ENCODE results near the gene IMPDH1.
A peak's percentile ranks its signal among the peaks of the same experiment; 100 is the strongest.

The IMPDH1 gene

DNA sequence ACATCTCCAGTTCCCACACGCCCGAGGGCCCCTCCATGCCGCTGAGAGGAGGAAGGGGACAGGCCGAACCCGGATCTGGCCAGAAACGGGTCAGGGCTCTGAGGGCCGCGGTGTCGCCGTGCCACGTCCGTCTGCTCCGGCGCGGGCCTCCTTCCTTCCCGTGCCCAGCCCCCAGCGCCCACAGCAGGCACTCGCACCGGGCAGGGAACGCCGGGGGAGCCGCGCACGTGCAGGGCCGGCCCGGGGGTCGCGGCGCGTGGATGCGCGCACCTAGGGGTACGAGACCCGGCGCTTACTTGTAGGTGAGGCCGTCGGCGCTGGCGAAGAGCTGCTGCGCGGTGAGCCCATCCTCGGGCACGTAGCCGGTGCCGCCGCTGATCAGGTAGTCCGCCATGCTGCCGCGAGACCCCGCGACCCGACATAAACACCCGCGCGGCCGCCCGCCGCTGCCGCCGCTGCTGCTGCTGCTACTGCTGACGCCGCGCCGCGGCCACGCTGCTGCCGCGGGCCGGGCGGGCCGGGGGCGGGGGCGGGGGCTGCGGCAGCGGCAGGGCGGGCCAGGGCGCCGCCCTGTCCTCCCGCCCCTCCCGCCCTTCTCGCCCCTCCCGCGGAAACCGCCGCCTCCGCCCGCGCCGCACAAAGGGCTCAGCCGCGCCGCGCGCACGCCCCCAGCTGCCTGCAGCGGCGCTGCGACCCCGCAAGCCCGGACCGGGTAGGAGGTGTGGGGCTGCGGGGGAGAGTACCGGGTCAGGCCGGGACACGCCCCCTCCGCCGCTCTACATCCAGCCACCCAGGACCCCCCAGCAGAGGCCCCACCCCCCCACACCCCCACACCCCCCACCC is 4.1 kb downstream of the IMPDH1 start:
- peak; percentile 37 to 54 (median 41) for DNase-seq (ENCODE audit: low read depth in 3 of 3)

- DNase-seq (ENCODE audit: low read depth in 3 of 3): no peak
Measured at GRCh38 chr7:128404886-128405470, 4.8 kb downstream of the IMPDH1 start.

- no peak for DNase-seq (ENCODE audit: low read depth in 3 of 3)
Measured at GRCh38 chr7:128404143-128404681, 5.6 kb downstream of the IMPDH1 start.

GRCh38 chr7:128403676-128404075 is 6.1 kb downstream of the IMPDH1 start:
- no peak for DNase-seq (ENCODE audit: low read depth in 3 of 3)

GRCh38 chr7:128402356-128402755 is 7.4 kb downstream of the IMPDH1 start:
- no peak for DNase-seq (ENCODE audit: low read depth in 3 of 3)

DNA sequence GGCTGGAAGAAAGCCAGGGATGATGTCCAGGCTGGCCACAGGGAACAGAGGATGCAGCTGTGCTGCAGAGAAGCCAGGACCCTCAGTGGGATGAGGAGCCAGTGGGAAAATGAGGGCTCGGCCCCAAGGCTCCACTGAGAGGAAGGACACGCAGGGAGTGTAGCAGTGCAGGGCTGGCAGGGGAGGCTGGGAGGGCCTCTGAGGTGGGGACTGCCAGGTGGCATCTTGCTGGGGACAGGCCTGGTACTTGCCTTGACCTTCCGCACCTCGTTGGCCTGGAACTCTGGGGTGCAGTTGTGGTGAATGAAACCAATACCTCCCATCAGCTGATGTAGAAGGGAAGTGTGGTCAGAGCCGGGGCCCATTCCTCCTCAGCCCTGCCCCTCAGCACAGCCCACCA is 9.2 kb downstream of the IMPDH1 start:
- DNase-seq (ENCODE audit: low read depth in 3 of 3): no peak

DNA sequence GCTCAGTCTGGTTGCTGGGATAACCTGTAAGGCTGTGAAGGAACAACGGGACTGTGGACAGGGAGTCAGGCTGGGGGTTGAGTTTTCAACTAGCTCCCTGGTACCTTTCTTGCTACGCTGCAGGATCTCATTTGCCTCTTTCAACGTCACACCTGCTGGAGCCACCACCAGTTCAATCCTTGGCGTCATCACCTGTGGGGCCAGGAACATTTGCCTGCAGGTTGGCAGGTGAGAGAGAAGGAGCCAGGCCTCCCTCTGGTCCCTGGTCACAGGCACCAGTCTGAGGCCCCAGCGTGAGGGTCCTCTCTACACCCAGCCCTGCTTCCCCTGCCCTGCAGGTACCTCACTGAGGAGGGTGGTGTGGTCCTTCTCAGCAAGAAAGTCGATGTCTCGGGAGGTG is 9.8 kb downstream of the IMPDH1 start:
- DNase-seq (ENCODE audit: low read depth in 3 of 3): no peak

DNA sequence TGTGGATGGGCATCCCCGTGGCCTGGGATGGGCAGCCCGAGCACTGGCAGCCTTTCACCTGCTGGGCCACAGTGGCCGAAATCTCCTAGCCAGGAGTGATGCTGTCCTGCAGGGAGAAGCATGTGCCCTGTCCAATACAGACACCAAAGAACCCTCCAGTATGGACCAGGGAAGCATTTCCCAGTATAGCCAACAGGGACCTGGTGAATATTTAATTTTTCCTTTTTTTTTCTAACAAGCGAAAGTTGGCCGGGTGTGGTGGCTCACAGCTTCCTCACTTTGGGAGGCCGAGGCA is 11.0 kb downstream of the IMPDH1 start:
- DNase-seq (ENCODE audit: low read depth in 3 of 3): no peak

GRCh38 chr7:128398016-128398840 is 11.6 kb downstream of the IMPDH1 start:
- DNase-seq (ENCODE audit: low read depth in 3 of 3): peak in 1 of 3 experiments; percentile 23

DNA sequence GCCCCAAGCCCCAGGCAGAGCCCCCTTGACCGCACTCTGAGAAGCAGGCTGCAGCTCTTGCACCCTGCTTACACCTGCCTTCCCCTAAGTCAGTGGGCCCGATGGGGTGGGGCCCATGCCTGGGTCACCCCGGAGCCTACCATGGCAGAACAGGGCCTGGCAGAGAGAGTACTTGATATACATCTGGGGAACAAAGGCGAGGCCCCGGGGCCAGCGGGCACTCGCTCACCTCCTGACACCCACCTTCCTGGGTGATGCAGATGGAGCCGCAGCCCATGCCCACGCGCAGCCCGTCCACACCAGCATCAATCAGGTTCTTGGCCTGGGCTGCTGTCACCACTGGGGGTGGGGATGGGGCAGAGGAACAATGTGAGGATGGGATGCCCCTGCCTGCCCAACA is 13.4 kb downstream of the IMPDH1 start:
- DNase-seq (ENCODE audit: low read depth in 3 of 3): no peak

DNA sequence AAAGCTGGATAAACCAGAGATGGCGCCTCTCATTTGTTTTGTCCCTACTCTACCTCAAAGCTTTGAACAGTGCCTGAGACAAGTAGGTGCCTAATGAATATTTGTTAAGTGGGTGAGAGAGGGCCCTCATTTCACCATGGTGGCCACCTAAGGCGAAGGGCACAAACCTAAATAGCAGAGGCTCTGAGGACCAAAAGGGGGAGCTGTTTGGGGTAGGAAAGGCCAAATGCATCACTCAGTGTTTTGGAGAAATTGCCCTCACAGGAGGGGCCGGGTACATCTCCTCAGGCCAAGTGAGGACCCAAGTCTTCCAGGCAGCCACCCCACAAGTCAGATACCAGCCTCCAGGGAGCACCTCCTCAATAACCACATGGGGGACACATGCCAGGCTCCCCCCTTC is 14.0 kb downstream of the IMPDH1 start:
- DNase-seq (ENCODE audit: low read depth in 3 of 3): no peak

DNA sequence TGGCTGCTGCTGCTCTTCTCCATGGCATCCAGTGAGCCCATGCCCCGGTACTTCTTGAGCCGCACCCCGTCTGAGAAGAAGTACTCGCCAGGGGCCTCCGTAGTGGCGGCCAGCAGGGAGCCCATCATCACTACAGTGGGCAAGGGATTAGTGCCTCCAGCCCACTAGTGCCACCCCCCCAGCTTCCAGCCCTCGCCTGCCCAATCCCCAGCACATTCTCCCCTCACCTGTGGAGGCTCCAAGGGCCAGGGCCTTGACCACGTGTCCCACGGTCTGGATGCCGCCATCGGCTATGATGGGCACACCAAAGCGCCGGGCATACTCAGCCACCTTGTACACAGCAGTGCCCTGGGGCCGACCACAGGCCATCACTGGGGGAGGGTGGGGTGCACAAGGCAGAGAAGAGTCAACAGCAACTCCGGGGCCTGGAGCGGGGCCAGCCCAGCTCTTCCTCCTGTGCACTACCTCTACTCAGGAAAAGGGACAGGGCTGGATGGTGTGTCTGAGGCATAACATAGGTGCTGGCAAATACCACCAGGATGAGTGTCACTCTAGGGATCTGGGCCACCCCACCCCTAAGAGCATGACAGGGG is 14.8 kb downstream of the IMPDH1 start:
- no peak for DNase-seq (ENCODE audit: low read depth in 3 of 3)

GRCh38 chr7:128393526-128394330 is 16.1 kb downstream of the IMPDH1 start:
- DNase-seq (ENCODE audit: low read depth in 3 of 3): no peak

GRCh38 chr7:128392446-128393327 is 17.1 kb downstream of the IMPDH1 start:
- DNase-seq (ENCODE audit: low read depth in 3 of 3): no peak

DNA sequence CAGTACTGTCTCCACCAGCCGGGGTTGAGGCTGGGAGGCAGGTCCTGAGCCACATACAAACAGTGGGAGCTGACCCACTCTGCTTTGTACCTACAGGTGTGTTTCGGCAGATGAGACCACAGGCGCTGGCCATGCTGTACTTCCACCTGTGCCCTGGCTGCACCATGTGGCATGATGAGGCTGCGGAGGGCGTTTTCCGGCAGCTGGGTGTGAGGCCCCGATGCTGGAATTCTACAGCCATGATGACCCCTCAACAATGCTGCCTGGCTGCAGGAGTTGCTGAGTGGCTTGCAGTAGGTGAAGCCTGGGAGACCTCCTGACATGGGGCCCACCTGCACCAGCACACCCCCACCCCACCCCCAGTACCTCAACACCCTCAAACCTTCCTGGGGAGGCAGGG is 18.0 kb downstream of the IMPDH1 start:
- DNase-seq (ENCODE audit: low read depth in 3 of 3): no peak

DNA sequence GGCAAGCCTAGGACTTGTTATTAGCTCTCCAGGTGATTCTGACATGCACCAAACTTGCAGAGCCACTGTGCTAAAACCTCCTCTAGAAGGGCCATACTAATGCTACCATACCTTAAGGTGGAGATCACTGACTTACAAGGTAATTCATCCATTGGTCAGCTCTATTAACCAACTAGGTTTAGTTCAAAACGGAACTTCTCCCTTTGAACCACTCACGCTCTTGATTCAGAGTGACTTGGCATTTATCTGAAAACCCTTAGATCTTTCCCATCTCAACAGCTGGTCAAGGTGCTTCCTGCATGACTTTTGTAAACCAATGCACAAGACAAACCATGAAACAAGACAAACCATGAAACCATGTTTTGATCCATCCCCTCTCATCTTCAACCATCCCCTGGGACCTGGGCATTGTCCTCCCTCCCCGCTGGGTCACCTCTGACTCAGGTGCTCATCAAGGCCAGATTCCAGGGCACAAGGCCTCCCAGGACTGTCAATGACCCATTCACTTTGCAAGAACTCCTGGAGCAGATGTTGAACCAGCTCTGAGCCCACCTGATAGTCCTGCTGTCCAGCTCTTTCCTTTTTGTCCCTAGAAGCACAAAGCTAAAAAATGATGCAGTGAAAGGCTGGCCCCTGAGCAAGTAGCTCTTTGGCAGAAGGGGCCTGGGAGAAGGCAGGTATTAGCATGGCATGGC is 18.8 kb downstream of the IMPDH1 start:
- no peak for DNase-seq (ENCODE audit: low read depth in 3 of 3)

DNA sequence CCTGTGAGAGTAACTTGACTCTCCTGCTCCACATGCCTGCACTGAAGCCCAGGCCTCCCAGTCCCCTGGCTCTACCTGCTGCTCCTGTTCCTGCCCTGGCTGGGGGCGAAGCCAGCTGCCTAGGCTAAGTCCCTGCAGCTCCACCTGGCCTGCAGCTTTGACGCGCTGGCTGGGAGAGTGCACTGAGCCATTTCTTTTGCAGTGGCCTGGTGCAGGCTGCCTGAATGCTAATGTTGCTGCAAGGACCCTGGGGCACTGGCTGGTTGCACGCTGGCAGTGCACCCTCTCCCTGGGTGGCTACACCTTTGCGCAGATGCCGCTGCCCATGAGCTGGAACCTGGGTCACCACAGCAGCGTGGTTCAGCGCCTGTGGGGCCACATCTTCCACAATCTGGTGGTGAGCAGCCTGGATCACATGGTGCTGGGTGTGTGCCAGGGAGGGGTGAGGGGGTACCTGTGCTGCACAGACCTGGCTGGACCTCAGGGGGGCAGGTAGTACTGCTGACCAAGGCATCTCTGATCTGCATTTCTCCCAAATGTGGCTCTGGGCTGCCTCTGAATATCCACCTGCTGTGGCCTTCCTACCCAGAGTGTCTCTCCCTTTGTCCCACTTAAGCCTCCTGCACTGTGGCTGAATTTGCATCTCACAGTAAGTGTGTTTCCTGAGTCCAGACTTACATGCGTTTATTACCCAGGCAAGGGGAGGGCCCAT is 20.0 kb downstream of the IMPDH1 start:
- DNase-seq (ENCODE audit: low read depth in 3 of 3): no peak

GRCh38 chr7:128389085-128389617 is 20.6 kb downstream of the IMPDH1 start:
- no peak for DNase-seq (ENCODE audit: low read depth in 3 of 3)

DNA sequence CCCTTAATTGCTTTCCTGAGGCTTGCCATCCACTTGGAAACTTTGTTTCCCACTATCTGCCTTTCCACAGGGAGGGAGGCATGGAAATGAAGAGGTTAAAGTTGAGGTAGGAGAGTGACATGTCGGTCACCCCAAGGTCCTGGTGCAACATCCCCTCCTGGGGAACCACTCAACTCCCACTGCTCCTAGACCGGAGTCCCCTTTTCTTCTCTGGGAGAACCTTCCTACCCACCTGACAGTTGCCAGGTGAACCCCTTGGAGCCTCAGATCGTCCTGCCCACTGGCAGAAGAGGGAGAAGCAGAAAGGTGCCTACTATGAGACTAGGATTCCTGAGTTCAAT is 21.7 kb downstream of the IMPDH1 start:
- DNase-seq (ENCODE audit: low read depth in 3 of 3): no peak
